GM18519 (cell line): ENCODE measurements around the gene CDKN2B-AS1.
"Not testable (repeated sequence)": the region's sequence is repeated elsewhere in the genome, so short reads cannot be mapped to it uniquely, and the experiment has no call there.

Experiments
- ATAC-seq: cut with Tn5 transposase; IDR thresholded peaks from one replicate; pipeline ENCODE4 v1.9.1; 2021; ENCODE audit warnings: mild to moderate bottlenecking, moderate library complexity; ENCODE audit not compliant: unreplicated experiment, low FRiP score

Gene CDKN2B-AS1

DNA sequence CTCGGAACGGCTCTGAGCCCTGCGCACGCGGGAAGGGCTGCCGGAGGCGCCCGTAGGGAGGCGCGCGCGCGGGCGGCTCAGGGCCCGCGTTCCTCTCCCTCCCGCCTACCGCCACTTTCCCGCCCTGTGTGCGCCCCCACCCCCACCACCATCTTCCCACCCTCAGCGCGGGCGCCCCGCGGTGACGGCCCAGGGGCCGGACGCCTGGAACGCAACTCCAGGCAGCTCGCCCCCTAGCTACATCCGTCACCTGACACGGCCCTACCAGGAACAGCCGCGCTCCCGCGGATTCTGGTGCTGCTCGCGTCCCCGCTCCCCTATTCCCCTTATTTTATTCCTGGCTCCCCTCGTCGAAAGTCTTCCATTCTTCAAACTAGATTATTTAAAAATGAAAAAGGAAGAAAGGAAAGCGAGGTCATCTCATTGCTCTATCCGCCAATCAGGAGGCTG is at the start of gene CDKN2B-AS1:
Gene CDKN2B-AS1 (plus strand): TSS at position 236 of the 450 bp plus-strand sequence.
- ATAC-seq: peak; percentile 20

DNA sequence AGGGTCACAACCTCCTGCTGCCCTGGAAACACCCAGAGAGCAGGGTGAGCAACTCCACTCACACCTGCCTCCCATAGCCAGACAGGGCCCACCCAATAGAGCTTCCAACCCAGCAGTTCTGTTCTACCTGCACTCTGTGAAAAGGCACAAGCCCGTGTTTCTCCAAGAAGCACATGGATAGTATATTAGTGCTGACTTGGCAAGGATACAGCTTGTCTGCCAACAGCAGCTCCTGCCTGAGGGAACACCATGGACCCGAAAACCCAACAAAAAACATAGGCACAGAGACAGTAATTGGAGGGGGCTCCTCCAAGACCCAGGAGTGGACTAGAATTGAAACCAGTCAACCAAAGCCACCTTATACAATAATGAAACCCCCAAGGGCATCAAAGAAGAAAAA is 49.0 kb upstream of the CDKN2B-AS1 start:
- no peak for ATAC-seq

DNA sequence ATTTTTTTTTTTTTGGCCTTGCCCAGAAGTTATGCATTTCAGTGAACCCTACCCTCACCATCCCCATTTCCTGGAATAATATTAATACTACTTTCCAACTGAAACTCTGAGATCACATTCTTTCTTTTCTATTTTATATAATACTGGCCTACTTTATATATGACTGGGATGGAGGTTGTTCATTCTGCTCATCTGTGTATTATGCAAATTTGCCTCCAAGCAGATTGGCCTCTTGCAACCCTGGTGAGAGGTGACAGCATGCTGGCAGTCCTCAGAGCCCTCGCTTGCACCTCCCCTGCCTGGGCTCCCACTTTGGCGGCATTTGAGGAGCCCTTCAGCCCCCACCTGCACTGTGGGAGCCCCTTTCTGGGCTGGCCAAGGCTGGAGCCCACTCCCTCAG is 35.8 kb upstream of the CDKN2B-AS1 start:
- no peak for ATAC-seq

DNA sequence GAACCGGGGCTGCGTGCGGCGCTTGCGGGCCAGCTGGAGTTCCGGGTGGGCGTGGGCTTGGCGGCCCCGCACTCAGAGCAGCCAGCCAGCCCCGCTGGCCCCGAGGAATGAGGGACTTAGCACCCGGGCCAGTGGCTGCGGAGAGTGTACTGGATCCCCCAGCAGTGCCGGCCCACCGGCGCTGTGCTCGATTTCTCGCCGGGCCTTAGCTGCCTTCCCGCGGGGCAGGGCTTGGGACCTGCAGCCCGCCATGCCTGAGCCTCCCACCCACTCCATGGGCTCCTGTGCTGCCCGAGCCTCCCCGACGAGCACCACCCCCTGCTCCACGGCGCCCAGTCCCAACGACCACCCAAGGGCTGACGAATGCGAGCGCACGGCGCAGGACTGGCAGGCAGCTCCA is 35.3 kb upstream of the CDKN2B-AS1 start:
- ATAC-seq: not testable (repeated sequence)

DNA sequence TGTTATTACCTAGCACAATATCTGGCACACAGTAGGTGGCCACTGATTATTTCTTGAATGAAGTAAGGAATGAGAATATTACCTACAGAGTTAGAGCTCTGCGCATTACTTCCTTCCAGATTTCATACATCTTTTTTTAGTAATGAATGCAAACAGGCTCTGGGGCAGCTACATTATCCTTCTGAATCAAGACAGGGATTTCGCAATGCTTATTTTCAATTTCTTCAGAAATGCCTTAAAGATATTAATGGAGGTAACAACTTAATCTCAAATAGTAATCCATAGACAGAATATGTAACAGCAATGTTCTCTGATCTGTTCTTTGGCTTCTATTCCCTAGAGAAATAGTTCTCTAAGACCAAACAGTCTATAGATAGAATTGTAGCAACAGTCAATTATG is 33.0 kb upstream of the CDKN2B-AS1 start:
- ATAC-seq: no peak

DNA sequence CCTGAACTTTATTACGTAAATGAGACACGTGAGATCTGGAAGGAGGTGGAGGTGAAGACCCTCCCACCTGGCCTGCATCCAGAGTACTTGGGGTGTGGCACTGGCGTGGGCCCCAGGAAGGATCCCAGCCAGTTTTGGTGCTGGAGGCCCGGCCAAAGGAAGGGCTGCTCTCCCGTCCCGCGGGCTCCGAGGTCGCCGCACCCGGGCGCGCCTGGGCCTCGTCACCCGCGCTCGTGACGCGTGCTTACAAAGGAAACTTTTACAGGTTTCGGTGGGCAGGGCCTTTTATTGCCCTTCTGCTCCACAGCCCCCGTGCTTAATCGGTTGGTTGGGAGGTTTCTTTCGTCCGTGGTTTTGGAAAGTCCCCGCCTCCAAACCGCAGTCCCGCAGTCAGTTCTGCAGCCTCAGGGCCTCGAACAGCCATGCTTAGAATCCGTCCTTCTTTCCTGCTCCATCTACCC is 29.6 kb upstream of the CDKN2B-AS1 start:
- peak; percentile 42 for ATAC-seq

DNA sequence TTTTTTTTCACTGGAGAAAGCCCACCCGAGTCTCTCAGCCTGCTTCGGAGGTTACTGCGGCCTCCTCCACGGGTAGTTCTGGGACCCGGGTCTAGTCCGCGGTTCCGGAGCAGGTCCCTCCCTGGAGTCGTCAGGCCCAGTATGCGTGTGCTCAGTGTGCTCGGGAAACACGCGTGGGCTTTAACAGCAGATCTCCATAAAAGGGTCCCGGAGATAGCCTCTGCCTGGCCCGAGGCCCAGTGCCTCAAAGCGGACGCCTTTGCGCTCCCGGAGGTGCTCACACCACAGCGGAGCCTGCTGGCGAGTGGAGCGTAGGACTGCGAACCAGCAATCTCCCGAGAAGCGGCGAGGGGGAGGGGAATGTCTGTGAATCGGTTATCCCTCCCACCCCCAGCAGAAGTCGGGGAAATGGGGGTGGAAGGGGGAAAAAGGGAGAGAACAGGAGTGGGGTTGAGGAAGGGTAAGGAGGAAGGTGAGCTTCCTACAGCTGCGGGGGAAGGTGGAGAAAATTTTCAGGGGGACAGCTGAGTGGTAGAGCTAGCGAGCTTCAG is 29.1 kb upstream of the CDKN2B-AS1 start:
- ATAC-seq: peak; percentile 75

DNA sequence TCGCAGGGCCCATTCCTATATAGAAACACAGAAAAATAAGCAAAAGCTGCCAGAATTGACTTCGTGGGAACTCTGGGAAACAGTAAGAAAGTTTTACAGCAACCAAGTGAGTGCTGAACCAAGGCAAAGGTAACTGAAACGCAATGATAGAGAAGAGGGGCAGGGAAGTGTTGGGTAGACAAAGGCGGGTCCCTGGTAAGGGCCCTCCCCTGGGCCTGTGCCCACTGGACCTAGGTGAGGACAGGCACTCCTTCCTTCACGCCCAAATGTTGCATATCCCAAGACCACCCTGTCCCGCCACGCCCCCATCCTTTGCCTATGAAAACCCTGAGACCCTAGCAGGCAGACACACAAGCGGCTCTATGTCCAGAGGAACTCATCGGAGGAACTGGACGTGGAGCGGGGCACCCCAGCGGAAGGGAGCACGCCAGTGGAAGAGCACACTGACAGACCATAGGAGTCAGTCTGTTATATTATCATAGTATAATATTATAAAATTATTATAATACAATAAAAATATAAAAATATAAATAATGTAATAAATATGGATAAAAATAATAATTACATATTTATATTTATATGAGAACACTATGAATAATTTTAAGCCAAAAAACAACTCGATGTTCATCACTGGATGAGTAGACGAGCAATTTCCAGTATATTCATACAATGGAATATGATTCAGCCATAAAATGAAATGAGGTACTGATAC is 28.3 kb upstream of the CDKN2B-AS1 start:
- ATAC-seq: no peak

DNA sequence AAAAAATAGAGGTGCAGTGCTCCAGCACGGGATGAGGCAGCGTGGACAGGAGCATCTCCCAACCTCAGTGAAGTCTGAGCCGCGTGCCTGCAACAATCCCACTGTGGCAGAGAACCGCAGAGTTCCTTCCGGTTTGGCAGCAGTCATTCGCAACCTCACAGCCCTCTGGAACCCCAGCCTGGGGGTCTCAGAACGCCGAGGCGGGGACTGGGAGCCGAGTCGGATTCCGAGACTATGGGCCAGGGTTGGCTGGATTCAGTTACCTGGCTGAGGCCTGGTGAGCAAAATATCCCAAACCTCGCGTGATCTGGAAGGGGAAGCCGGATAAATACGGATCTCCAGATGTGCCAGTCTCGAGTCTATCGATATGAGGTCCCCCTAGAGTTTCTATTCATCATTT is 27.4 kb upstream of the CDKN2B-AS1 start:
- ATAC-seq: no peak

DNA sequence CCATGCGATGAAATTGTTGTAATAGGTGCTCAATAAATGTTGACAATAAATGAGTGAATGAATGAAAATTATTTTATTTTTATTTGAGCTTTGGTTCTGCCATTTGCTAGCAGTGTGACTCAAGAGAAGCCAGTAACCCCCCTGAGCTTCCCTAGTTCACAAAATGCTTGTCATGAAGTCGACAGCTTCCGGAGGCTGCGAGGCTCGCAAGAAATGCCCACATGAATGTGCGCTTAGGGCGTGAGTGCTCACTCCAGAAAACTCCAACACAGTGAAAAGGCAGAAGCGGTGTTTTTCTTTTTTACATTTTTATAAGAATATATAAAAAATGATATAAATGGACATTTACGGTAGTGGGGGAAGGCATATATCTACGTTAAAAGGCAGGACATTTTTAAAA is 26.9 kb upstream of the CDKN2B-AS1 start:
- no peak for ATAC-seq

DNA sequence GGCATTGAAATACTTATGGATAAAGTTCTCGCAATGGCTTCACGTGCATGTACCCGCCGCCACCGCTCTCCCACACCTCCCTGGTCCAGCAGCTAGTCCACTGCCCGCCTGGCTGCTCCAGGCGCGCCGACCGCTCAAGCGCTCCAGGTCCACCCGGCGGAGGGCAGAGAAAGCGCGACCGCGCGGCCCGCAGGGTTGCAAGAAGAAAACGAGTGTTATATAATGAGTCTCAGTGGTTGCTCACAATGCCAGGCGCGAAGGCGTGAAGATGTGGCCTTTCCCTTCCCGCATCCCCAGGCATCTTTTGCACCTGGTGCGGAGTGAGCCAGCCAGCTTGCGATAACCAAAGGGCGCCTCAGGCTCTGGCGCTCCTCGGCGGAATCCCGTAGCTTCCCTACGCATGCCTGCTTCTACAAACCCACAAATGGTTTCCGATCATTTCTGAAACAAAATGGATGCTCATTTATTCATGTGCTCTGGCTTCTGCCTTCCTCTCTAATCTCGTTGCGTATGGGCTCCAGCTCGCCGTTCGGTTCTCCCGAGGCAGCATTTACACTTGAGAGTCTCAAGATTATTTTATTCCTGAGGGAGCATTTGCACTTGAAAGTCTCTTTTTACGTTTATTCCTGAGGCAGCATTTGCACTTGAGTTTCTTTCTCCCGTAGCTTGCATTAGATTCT is 26.1 kb upstream of the CDKN2B-AS1 start:
- no peak for ATAC-seq

DNA sequence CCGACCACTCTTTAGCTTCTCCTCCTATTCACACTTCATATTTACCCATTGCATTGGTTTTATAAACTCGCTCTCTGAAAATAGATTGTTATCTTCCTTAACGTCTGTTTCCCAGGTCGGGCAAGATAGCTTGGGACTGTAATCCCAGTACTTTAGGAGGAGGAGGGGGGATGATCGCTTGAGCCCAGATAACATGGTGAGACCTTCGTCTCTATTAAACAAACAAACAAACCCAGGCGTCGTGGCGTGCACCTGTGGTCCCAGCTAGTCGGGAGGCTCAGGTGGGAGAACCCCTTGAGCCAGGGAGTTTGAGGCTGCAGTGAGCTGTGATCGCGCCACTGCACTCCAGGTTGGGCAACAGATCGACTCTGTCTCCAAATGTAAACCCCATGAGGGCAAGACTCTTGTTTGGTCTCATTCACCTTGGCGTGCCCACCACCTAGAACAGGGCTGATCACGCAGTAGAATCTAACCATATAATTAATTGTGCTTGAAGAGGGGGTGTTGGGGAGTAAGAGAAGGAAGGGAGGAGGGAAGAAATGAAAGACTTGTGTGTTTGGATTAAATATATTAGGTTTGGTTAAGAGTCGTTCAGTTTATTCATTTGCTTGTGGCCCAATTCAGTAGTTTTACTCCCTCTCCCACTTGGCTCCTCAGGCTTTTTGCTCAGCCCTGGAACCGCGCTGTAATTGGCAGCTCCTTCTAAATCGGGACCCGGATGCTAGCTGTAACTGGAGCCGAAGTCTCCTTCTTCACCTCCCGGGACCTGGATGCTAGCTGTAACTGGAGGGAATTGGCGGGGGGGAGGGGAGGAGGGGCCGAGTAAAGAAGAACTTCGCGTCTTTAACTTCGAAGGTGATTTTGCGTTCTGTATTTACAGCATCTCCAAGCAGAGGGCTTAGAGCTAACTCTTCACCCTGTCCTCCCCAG is 25.3 kb upstream of the CDKN2B-AS1 start:
- ATAC-seq: no peak

DNA sequence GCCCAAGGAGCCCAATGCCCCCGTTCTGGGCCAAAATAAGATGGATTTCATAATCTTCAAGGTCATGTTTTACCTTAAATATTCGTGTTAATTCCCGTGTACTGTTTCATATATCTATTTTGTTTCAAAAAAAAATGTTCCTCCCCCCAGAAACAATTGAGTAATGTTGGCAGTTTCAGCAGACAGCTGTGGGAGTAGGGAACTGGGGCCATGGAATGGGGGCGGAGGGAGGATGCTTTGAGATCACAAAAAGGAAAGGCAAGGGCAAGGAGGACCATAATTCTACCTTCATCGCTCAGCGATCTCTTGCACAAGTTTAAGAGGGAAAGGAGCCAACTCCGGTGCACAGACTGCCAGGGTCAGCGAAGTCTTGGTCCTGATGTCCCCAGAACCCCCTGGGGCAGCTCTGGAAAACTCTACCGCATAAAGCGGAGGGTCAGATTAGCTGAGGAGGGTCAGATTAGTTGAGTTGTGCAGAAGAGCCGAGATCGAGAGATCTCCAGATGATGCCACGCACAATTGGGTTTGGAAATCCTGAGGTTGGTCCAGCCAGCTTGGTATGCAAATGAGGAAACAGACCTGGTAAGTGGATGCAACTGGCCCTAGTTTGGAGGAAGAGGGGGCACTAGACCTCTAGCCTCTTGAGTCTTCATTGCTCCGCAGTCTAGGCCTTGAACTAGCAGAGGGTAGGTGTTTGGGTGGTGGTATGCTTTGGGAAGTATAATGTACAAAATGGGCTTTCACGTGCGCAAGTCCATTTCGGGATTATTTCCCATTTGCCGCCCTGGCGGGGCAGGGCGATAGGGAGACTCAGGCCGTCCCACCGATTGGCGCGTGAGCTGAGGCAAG is 24.4 kb upstream of the CDKN2B-AS1 start:
- ATAC-seq: no peak

DNA sequence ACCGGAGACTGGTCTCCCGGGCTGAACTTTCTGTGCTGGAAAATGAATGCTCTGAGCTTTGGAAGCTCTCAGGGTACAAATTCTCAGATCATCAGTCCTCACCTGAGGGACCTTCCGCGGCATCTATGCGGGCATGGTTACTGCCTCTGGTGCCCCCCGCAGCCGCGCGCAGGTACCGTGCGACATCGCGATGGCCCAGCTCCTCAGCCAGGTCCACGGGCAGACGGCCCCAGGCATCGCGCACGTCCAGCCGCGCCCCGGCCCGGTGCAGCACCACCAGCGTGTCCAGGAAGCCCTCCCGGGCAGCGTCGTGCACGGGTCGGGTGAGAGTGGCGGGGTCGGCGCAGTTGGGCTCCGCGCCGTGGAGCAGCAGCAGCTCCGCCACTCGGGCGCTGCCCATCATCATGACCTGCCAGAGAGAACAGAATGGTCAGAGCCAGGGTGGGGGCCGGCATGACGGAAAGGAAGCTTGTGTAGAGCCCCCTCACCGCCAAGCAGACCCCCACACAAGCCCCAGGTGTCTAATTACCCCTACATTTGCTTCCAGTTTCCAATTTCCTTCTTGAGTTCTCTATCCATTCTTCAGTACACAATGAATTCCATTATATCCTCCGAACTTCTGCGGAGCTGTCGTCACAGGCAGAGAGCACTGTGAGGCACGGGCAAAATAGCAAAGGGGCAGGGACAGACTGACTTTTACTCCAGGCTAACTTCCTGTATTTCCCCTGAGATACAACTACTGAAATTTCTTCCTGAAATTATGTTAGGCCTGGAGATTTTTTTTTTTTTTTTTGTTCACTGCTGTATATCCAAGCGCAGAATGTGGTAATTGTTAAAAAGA is 23.6 kb upstream of the CDKN2B-AS1 start:
- ATAC-seq: no peak

DNA sequence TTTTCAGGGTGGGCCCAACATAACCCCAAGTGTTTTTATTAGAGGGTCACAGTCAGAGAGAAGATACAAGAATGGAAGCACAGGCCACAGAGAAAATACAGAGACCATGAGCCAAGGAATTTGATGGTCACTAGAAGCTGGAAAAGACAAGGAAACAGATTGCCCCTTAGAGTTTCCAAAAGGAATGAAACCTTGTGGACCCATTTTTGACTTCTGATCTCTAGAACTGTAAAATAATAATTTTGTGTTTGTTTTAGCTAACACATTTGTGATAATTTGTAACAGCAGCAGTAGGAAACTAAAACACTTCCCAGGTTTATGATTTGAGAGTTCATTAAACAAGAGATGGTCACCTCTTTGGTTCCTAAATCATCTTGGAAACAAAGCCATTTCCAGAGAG is 22.2 kb upstream of the CDKN2B-AS1 start:
- ATAC-seq: no peak

DNA sequence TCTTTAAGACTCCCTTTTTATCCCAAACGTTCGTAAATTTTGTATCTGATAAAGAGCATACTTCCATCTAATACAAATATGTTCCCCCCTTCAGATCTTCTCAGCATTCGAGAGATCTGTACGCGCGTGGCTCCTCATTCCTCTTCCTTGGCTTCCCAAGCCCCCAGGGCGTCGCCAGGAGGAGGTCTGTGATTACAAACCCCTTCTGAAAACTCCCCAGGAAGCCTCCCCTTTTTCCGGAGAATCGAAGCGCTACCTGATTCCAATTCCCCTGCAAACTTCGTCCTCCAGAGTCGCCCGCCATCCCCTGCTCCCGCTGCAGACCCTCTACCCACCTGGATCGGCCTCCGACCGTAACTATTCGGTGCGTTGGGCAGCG is 20.3 kb upstream of the CDKN2B-AS1 start:
- no peak for ATAC-seq

DNA sequence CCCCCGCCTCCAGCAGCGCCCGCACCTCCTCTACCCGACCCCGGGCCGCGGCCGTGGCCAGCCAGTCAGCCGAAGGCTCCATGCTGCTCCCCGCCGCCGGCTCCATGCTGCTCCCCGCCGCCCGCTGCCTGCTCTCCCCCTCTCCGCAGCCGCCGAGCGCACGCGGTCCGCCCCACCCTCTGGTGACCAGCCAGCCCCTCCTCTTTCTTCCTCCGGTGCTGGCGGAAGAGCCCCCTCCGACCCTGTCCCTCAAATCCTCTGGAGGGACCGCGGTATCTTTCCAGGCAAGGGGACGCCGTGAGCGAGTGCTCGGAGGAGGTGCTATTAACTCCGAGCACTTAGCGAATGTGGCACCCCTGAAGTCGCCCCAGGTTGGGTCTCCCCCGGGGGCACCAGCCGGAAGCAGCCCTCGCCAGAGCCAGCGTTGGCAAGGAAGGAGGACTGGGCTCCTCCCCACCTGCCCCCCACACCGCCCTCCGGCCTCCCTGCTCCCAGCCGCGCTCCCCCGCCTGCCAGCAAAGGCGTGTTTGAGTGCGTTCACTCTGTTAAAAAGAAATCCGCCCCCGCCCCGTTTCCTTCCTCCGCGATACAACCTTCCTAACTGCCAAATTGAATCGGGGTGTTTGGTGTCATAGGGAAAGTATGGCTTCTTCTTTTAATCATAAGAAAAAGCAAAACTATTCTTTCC is 19.7 kb upstream of the CDKN2B-AS1 start:
- ATAC-seq: no peak

DNA sequence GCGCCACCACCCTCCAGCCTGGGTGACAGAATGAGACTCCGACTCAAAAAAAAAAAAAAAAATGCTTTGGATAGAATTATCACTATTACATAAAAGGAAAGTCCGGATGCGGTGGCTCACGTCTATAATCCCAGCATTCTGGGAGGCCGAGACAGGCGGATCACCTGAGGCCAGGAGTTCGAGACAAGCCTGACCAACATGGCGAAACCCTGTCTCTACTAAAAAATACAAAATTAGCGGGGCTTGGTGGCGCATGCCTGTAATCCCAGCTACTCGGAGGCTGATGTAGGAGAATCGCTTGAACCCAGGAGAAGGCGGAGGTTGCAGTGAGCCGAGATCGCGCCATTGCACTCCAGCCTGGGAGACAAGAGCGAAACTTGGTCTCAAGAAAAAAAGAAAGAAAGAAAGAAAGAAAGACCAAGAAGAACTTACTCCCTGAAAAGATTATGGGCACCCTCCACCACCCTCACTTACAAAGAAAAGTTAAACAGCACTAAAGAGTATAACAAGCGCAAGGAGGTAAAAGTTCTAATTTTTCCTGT is 18.2 kb upstream of the CDKN2B-AS1 start:
- no peak for ATAC-seq
